ENCODE data around the gene GRIK4.

Gene GRIK4

GRCh38 chr11:120974965-120975364 is 463.4 kb downstream of the GRIK4 start:
- H3K4me1 ChIP-seq (ENCODE audit: insufficient read depth, poor library complexity, severe bottlenecking), result no peaks in the 10 kb centered on the region
- no peak overlapping the region for H3K27ac ChIP-seq (ENCODE audit: poor library complexity, severe bottlenecking)
- no peaks in the 10 kb centered on the region for H3K9me3 ChIP-seq (ENCODE audit: severe bottlenecking)
- H3K4me3 ChIP-seq (ENCODE audit: severe bottlenecking), result no peak overlapping the region
- DNase-seq (ENCODE audit: low spot score) (no peak), ATAC-seq (ENCODE audit: low read depth) (no peak)
- H3K27me3 ChIP-seq (ENCODE audit: insufficient read depth, poor library complexity, severe bottlenecking), result no peaks in the 10 kb centered on the region
- TF ChIP-seq CTCF (IDR thresholded peaks at IDR 0.05; ENCODE audit: poor library complexity, severe bottlenecking), result no peak
- no peaks in the 10 kb centered on the region for H3K36me3 ChIP-seq (ENCODE audit: low read depth)

GRCh38 chr11:120977266-120978137 is 466.0 kb downstream of the GRIK4 start:
- ATAC-seq (ENCODE audit: low read depth), result peak; percentile 64; the same call in 2 of the 3 replicates
- peaks cover 3% of the 10 kb centered on the region for H3K27me3 ChIP-seq (ENCODE audit: insufficient read depth, poor library complexity, severe bottlenecking)

GRCh38 chr11:120978701-120979100 is 467.2 kb downstream of the GRIK4 start:
- Histone ChIP-seq H3K9me3 (ENCODE audit: severe bottlenecking) (no peaks in the 10 kb centered on the region), H3K36me3 (ENCODE audit: low read depth) (no peaks in the 10 kb centered on the region), H3K4me1 (ENCODE audit: insufficient read depth, poor library complexity, severe bottlenecking) (no peaks in the 10 kb centered on the region), H3K27me3 (ENCODE audit: insufficient read depth, poor library complexity, severe bottlenecking) (peaks cover 3% of the 10 kb centered on the region), H3K4me3 (ENCODE audit: severe bottlenecking) (no peak overlapping the region), H3K27ac (ENCODE audit: poor library complexity, severe bottlenecking) (no peak overlapping the region)
- no peak for TF ChIP-seq CTCF (IDR thresholded peaks at IDR 0.05; ENCODE audit: poor library complexity, severe bottlenecking)
- DNase-seq (ENCODE audit: low spot score) (no peak), ATAC-seq (ENCODE audit: low read depth) (no peak)

More at GRCh38 chr11:120977266-120978137, 466.0 kb downstream of the GRIK4 start:
- no peak for TF ChIP-seq CTCF (IDR thresholded peaks at IDR 0.05; ENCODE audit: poor library complexity, severe bottlenecking)
- no peak for DNase-seq (ENCODE audit: low spot score)
- Histone ChIP-seq H3K36me3 (ENCODE audit: low read depth) (no peaks in the 10 kb centered on the region), H3K9me3 (ENCODE audit: severe bottlenecking) (no peaks in the 10 kb centered on the region), H3K4me1 (ENCODE audit: insufficient read depth, poor library complexity, severe bottlenecking) (no peaks in the 10 kb centered on the region), H3K4me3 (ENCODE audit: severe bottlenecking) (no peak overlapping the region), H3K27ac (ENCODE audit: poor library complexity, severe bottlenecking) (no peak overlapping the region)

GRCh38 chr11:120985718-120986569 is 474.4 kb downstream of the GRIK4 start:
- peak overlapping the region; percentile 21 for H3K4me3 ChIP-seq (ENCODE audit: severe bottlenecking)
- no peaks in the 10 kb centered on the region for H3K4me1 ChIP-seq (ENCODE audit: insufficient read depth, poor library complexity, severe bottlenecking)
- no peaks in the 10 kb centered on the region for H3K36me3 ChIP-seq (ENCODE audit: low read depth)
- DNase-seq (ENCODE audit: low spot score) (no peak), ATAC-seq (ENCODE audit: low read depth) (peak; percentile 94)
- H3K27me3 ChIP-seq (ENCODE audit: insufficient read depth, poor library complexity, severe bottlenecking), result peaks cover 13% of the 10 kb centered on the region
- H3K9me3 ChIP-seq (ENCODE audit: severe bottlenecking), result no peaks in the 10 kb centered on the region
- no peak overlapping the region for H3K27ac ChIP-seq (ENCODE audit: poor library complexity, severe bottlenecking)
- peak; percentile 19 for TF ChIP-seq CTCF (IDR thresholded peaks at IDR 0.05; ENCODE audit: poor library complexity, severe bottlenecking)

Data from RWPE2 (cell line).